ENCODE data around the gene C7orf25.

The C7orf25 gene

DNA sequence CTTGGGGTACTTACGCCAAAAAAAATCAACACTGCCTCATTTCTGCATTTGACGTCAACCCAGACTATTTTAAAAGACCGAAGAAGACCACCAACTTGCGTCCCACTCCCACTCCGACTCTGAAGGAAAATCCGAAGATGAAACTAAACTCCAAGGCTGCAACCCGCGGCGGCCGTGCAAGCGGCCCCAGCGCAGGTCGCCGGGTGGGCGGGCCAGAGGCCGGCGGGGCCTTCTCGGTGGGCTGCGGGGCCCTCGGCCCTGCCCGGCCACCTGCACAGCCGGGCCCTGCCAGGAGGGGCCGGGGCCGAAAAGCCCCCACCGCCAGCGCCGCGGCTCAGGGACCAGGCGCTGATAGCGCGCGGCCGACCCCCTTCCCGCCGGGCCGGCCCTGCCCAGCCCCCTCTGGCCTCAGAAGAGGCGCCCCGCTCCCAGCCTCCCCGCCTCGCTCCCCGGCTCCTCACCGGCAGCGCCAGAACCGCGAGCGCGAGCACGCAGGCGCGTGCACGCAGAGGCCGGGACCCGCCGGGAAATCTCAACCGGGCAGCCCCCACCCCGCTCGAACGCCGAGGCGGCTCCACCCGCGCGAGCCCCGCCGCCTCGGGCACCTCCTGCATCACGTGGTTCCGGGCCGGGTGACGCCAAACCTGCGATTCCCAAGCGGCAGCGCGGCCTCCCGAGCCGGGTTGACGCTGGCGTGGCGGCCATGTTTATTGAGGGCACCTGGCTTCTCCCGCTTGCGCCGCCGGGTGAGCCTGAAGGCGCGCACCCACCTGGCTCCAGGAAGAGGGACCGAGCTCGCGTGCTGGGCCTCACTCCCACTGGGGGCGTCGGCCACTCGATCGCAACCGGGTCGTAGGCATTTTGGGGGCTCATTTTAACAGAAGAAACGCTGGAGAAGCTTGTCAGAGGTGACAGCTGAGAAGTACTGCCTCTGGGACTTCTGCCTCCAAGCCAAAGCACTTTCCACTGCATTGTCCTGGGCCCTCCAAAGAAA, at the start of gene C7orf25:
Gene C7orf25, minus strand, starts transcription at position 617 of the 994 bp plus-strand sequence. CDS start 1,170 bp downstream, outside the sequence.
- peak; percentile 93 to 95 for DNase-seq

DNA sequence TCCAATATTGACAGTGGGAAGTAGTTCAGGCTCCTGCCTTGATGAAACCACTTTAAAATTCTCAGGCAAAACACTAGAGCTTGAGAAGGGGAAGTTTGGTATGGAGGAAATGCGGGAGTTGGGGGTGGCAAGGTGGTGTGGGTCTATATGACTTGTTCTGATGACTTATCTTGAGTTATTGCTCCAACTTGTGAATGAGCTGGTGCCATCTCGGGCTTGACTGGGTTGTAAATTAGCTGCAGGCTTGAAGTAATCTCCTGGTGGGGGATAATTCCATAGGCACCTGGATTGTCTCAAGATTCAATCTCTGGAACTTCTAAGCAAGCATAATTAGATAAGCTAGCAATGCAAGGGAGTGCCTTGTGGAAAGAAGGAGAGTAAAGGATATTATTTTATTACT, 49.3 kb upstream of the C7orf25 start:
- no peak for DNase-seq

DNA sequence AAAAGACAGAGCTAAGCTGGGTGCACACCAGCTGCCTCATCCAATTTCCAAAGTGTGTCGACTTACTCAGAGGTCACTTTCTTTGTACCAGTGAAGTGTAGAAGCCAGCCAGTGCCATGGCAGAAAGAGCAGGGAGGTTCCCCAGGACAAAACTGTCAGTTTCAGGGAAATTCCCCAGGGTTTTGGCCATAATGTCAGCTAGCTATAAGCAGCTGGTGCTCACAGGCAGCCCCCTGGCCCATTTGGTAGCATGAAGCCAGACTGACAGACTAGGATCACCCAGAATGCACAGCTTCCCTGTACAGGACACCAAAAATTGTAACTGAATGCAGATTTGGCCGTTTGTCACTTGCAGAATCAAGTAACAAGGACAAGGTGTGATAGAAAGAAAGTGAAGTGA, 48.9 kb upstream of the C7orf25 start:
- no peak for DNase-seq

DNA sequence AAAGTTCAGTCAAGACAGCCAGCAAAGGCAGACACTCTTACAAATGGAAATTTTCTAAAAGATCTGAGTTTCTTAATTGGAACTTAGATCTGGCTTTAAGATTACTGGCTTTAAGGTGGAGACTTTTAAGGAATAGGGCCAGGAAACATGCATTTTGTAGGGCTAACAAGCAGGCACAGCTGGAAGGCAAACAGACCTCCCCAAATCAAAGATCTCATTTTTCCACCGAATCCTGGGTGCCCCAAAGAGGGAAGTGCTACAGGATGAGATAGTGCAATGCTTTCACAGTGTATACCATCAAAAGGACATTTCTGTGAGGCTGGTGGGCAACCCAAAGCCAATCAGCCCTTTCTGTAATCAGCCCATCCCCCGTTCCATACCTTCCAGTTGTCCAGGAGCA, 47.7 kb upstream of the C7orf25 start:
- DNase-seq, result no peak

DNA sequence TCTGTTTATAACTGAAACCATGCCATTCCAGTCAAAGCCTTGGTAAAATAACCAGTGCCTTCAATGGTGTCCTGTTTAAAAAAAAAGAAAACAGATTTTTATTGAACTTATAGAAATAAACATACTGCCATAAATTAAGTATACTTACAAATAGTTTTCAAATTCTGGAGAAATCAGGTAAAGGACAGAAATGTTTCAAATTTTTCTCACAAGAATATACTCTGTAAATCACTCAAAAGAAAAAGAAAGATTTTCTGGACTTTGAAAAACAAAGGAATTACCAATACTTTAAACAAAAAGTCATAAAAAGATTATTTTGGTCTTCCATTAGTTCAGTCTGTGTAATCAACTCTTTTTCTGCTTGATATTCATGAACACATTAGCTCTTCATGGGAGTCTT, 44.2 kb upstream of the C7orf25 start:
- no peak for DNase-seq

DNA sequence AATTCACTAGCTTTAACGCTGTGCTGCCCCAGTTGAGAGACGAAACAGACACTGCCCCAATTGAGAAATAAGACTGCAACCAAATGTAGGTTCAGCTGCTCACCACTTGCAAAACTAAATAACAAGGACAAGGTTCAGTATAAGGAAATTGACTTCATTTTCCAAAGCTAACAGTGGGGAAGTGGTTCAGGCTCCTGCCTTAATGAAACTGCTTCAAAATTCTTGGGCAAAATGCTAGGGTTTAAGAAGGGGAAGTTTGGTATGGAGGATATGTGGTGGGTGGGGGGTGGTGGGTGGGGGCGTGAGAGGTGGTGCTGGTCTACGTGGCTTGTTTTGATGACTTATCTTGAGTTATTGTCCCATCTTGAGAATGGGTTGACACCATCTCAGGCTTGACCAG, 42.1 kb upstream of the C7orf25 start:
- no peak for DNase-seq

DNA sequence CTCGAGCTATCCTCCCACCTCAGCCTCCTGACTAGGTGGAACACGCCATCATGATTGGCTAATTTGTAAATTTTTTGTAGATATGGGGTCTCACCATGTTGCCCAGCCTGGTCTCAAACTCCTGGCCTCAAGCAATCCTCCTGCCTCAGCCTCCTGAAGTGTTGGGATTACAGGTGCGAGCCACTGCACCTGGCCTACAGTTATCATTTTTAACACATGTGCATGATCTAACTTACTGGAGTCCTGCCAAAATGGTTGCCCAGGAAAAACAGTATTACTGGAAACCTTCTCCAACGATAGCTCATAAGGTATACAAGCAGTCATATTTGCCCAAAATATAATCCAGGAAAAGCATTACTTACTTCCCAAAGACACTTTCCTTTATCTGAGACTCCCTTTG, 40.5 kb upstream of the C7orf25 start:
- DNase-seq, result no peak

DNA sequence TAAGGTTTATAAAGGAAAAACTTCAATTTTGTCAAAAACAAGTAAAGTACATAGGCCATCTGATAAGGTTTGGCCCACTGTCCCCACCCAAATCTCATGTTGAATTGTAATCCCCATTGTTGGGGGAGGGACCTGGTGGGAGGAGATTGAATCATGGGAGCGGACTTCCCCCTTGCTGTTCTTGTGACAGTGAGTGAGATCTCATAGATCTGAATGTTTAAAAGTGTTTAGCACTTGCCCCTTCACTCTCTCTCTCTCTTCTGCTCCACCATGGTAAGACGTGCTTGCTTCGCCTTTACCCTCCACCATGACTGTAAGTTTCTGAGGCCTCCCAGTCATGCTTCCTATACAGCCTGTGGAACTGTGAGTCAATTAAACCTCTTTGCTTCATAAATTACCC, 38.5 kb upstream of the C7orf25 start:
- DNase-seq, result no peak

DNA sequence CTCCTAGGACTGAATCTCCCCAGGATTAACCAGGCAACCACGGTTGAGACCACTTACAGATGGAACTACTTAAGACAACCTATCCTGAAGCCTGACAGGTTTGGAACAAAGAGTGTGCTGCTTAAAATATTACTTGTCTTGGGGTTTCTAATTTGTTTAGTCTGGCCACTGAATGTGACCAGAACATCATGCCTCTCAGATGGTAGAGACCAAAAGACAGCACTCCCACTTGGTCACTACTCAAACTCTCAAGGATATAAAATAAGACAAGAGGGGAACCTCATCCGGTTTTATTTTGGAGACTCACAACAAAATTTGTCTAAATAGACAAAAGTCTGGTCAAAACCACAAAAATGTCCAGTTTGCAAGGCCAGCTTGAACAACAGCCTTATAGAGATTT, 35.7 kb upstream of the C7orf25 start:
- no peak for DNase-seq

DNA sequence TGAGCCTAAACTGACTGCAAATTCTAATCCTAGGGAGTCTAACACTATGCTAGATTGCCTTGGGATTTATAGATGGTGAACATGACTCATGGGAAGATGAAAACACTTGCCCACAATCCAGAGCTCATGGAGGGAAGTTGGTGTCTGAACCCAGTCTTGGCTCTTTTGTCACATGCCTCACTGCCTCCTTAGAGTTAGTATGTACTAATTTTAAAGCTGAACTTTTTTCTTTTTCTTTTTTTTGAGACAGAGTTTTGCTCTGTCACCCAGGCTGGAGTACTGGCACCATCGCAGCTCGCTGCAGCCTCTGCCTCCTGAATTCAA, 34.7 kb upstream of the C7orf25 start:
- no peak for DNase-seq

DNA sequence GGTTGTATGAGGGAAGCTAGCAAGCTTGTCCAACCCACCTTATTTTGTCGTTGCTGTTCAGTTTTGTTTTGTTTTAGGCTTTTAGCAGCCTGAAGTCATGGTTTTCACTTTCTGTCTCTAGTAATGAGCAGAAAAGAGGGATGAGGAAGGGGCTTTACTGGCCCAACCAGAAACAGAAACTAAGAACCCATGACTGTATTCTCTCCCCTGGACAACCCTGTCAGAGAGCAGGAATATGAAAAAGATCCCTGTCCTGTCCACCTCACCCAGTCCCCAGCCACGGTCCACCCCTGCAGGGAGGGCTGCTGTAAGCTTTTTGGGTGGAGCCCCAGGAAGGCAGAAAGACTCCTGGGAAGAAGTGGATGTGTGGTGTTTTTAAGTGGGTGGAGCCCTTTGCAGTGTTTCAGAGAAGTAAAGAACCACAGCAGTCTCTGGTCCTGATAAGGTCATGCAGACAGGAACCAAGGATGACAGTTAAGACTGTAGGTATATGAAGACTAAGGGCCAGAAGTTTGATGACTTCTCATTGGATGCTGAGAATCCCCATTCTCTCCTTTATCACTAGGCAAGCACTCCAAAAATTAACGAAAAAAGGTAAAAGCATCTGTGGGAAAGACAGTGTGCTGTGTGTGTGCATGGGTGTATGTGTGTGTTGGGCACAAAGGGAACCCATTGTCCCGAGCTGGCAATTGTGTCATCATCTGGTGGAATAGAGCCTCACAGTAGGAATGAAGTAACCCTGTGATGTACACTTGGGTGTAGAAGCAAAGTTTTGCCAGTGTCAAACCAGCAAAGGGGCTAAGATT, 34.2 kb upstream of the C7orf25 start:
- DNase-seq, result no peak

DNA sequence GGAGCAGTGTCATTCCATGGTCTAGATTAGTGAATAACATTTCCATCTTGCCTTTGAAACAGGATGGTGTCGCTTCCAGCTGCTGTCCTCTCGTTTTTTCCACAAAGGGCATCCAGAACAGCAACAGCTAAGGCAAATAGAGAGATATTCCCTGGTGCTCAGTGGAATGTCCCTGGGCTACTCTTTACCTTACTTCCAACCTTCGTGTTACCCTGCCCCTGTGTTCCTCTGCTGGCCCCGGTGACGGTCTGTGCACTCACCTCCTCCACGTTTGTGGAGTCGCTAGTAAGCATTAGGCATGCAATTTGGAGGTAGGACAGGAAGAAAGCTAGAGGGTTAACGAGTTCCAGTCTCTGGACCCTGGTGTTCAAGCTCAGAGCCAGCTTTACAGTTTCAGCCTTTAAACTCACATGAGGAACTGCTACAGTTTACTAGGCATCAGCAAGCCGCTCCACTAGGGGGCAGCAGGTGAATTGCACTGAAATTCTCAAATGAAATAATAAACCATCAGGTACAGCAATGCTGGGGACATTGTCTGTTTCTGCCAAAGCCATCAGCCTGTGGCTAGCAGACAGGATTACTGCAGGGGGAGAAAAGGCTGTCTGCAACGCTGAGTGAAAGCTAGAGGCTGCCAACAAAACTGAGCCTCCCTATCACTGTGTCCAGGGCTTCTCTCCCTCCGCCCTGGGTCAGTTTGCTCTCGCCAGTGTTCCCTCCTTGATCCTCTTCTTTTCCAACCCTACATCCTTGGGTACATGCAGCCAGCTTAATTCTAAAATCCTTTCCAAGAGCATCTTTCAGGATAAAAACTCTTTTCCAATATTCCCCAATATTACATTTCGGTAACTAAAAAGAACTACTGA, 29.3 kb upstream of the C7orf25 start:
- peak; percentile 74 to 80 for DNase-seq

DNA sequence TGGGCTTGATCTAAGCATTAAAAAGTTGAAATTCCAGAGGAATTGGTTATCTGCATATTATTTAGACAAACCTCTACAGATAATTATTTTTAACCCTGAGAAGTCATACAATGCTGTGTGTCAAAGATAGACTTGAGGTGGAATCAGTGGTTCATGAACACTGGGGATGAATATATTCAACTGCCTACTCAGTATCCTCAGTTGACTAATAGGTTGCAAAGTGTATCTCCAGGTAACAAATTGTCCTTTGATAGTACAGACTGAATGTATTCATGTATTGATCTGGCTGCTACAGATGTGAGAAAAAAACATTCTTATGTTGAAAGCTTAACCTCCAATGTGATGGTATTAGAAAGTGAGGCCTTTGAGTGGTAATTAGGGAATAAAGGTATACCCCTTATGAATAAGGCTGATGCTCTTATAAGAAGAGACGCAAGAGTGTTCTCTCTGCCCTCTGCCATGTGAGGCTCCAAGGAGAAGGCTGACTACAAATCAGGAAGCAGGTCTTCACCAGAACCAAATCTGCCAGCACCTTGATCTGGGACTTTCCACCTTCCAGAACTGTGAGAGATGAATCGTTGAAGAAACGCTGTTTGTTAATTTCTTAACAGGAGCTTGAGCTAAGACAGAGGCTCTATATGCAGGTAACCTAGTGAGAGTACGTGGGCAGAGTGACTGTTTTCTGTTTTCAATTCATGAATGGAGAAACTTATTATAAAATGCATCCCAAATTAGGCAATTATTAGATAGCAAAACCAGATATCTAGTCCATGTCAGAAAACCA, 27.8 kb upstream of the C7orf25 start:
- no peak for DNase-seq

DNA sequence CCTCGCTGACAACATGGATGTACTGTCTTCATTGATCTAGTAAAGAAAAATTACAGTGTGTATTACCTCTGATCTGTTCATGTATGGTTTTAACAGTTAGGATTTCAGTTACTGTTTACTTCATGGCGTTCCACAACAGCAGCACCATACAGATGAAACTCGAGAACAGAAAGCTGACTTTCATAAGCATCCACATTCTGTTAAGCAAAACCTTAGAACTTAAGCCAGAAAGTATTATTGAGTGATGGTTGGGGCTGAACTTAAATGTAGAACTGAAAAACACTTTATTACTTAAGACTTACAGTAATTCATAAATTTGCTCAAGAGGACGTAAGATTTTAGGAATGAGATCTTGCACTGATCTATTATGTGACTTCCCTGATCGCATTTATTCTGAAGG, 24.0 kb upstream of the C7orf25 start:
- no peak for DNase-seq

DNA sequence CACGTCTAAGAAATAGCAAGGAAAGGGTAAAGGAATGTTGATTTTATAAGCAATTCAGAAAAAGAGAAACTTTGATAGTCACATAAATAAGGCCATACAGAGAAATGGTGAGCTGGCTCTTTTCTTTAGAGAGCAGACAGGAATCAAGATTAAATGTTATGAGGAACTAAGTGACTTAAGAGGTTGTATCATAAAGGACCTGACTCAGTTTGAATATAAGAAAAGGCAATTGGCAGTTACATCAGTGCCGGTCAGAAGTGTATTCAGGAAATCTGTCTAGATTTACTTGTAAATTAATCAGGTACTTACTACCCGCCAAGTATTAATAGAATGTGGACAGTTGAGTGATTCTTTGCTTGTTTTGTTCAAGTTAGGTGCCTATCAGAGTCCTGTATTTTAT, 22.4 kb upstream of the C7orf25 start:
- DNase-seq, result no peak

DNA sequence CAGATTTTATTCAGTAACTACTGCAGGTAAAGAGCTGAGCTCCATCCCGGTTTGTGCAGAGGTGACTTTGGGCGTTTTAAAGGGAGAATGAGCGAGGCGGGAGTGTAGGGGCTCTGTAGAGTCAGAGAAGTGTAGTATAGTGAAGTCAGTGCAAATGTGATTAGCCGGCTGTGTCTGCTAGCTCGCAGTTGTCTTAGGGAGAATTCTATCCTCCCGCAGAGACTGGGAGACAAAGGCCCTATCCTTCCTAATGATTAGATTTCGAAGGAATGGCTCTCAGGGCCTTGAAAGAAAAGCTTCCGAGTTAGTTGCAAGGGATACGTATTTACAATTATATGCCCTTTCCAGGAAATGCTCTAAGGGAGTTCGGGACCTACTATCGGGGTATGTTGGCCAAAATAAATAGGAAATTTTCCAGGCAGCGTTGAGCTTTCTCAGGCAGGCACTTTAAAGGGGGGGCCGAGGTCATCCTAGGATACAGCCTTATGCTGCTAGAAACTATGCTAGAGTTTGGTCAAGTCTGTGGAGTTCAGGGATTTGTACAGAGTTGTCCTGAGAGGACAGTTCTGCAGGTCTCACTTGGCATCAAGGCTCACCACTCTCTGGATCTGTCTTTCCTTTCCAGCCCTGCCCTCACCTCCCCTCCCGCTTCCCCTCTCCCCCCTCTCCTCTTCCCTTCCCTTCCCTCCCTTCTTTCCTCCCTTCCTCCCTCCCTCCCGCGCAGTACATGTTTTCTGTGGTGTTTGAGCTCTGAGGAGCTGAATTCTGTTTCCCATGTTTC, 21.1 kb upstream of the C7orf25 start:
- no peak for DNase-seq

DNA sequence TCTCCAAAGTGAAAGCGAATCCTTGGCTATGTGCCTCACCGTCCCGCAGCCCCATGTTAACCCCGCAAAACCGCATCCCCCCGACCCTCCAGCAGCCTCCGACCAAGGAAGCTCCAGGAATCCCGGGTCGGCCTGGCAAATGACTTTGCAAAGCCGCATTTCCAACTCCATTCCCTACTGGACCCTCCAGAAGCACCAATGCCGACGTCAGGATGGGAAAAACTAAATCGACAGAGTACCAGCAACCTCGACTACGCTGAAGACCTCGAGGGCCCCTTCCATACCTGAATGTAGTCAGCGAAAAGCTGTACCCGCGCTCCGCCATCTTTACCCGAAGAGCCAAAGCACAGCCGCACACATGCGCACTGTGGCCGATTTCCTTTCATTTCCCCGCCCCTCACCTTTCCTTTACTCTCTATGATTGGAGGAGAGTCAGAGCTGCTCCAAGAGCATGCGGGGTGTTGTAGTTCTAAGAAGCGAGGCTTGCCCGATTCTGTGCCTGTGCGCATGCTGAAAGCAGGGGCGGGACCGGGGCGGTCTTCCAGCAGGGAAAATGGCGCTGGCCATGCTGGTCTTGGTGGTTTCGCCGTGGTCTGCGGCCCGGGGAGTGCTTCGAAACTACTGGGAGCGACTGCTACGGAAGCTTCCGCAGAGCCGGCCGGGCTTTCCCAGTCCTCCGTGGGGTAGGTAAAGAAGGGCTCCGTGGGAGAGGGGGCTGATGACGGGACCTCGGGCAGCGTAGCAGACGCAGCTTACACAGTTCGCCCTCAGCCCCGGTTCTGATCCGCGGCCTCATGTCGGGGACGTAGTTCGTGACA, 20.2 kb upstream of the C7orf25 start, which contains the start of the genes MRPL32 and PSMA2:
Gene MRPL32, plus strand, starts transcription at position 543 of the 818 bp plus-strand sequence. Its CDS starts 11 bp downstream, at position 554.
Gene PSMA2, minus strand, starts transcription at position 341 of the 818 bp plus-strand sequence. Its CDS starts 16 bp downstream, at position 325.
- peak; percentile 90 to 93 for DNase-seq

DNA sequence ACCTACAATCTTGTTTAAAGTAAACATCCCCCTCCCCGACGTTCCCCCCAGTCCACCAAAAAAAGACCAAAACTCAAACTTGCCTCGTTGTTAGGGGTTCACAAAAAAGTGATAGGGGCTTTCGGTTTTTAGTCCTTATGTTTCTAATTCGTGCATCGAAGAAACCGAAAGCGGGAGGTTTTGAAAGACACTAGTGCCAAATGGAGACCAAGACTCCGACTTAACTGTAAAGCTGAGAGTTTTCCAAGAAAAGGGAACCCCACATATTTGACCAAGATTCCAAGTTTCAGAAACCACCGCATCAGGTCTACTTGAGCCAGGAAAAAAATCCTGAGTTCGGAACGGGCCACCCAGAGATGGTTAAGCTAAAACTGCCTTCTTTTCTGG, 19.6 kb upstream of the C7orf25 start:
- DNase-seq, result no peak

DNA sequence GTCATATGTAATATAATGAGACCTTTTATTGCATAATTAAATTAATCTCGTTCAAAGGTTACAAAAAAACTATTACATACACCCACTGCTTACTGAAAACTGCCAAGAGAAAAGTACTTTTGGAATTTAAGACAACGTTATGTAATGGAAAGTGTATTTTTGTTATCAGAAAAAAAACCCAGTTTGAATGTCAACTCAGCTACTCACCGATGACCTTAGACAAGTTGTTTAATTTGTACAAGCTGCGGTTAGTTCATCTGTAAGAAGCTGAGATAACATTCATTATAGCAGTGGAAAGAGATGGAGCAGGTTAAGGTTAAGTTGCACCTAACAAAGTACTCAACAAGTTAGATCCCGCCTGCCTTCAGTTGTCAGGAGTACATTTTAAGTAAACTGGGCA, 19.0 kb upstream of the C7orf25 start:
- DNase-seq, result no peak

DNA sequence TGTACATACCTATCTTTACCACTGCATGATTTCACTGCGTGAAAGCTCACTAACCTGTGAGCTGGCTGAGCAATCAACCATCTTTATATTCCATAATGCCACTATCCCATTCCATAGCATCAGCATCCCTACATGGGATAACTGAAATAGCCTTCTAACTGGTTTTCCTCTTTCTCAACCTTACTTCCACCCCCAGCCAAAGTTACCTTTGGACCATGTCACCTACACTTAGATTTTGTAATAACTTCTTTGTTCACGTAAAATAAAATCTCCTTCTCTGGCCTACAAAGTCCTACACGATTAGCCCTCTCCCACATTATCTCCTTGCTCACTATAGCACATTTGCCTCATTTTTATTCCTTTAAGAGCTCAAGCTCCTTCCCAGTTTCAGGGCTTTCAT, 17.6 kb upstream of the C7orf25 start:
- DNase-seq, result no peak
